Fibroblast of lung (primary cell): ENCODE measurements around the gene FZD10. TPM values are rescaled to one million over a fixed set of nuclear protein-coding genes. Genes with fewer than 3 reads are reported as not detected.

Experiments
- DNase-seq, 2 donors: peaks; one replicate each; pipeline versions ENCODE4 v3.0.0 to v3.0.0-alpha.2; 2010; ENCODE audit warnings: low read depth in 2 of 2
- H2AFZ ChIP-seq: 2 replicates; pipeline ENCODE4 v1.5.1; 2012; ENCODE audit warnings: low read length, control low read depth, inconsistent platforms
- H3K27ac ChIP-seq: 2 replicates; pipeline ENCODE4 v1.5.1; 2011; ENCODE audit warnings: low read length, control low read depth; ENCODE audit not compliant: insufficient read depth
- H3K27me3 ChIP-seq: 2 replicates; pipeline ENCODE4 v1.5.1; 2011; ENCODE audit warnings: mild to moderate bottlenecking, low read length; ENCODE audit not compliant: control insufficient read depth, insufficient read depth
- H3K36me3 ChIP-seq: 2 replicates; pipeline ENCODE4 v1.5.1; 2011; ENCODE audit warnings: low read length; ENCODE audit not compliant: control insufficient read depth, insufficient read depth
- H3K4me1 ChIP-seq: 2 replicates; pipeline ENCODE4 v1.5.1; 2011; ENCODE audit warnings: low read length; ENCODE audit not compliant: control insufficient read depth, insufficient read depth; ENCODE audit errors: extremely low read depth
- H3K4me2 ChIP-seq: 2 replicates; pipeline ENCODE4 v1.5.1; 2011; ENCODE audit warnings: low read length, control low read depth; ENCODE audit not compliant: insufficient read depth; ENCODE audit errors: extremely low read depth
- H3K4me3 ChIP-seq, 4 experiments: fragments of 200-600 bp in 1 of 4; sonication (generic) in 1 of 4; replicated peaks in 1 of 4; 2 replicates each; pipeline ENCODE4 v1.5.1; 2011 to 2016; ENCODE audit warnings: low read length in 4 of 4, low read depth in 3 of 4, mild to moderate bottlenecking in 3 of 4, control low read depth in 2 of 4, inconsistent platforms in 1 of 4, mixed read lengths in 1 of 4; ENCODE audit not compliant: insufficient read depth in 1 of 4; ENCODE audit errors: control extremely low read depth in 1 of 4
- H3K79me2 ChIP-seq: 2 replicates; pipeline ENCODE4 v1.5.1; 2012; ENCODE audit warnings: mild to moderate bottlenecking, low read length, inconsistent platforms; ENCODE audit not compliant: control insufficient read depth, insufficient read depth
- H3K9ac ChIP-seq: 2 replicates; pipeline ENCODE4 v1.5.1; 2011; ENCODE audit warnings: mild to moderate bottlenecking, low read length, control low read depth; ENCODE audit not compliant: insufficient read depth
- H3K9me3 ChIP-seq: 2 replicates; pipeline ENCODE4 v1.5.1; 2012; ENCODE audit warnings: low read depth, low read length; ENCODE audit not compliant: control insufficient read depth, insufficient read depth
- H4K20me1 ChIP-seq: 2 replicates; pipeline ENCODE4 v1.5.1; 2011; ENCODE audit warnings: low read length; ENCODE audit not compliant: control insufficient read depth, insufficient read depth; ENCODE audit errors: extremely low read depth
- EZH2 ChIP-seq: IDR thresholded peaks from 2 replicates; pipeline ENCODE4 v1.5.1; 2012; ENCODE audit warnings: low read length, control low read depth, mild to moderate bottlenecking; ENCODE audit errors: missing control alignments
- polyA plus RNA-seq, 2 donors: library from polyadenylated mRNA; depleted of rRNA in 1 of 2; stranded (reverse) in 1 of 2; unstranded in 1 of 2; fragments of >200 nt; gene quantifications; 2 replicates each; pipeline ENCODE4 v1.2.1, GENCODE V29; 2011 to 2012; ENCODE audit warnings: missing spikeins in 1 of 2
- total RNA-seq: library from RNA; depleted of rRNA; stranded (reverse); fragments of >200 nt; gene quantifications from 2 replicates; pipeline ENCODE4 v1.2.1, GENCODE V29; 2014
- TF ChIP-seq, protein P1 (sequence below), 2 donors: IDR thresholded peaks in 1 of 2; conservative IDR thresholded peaks in 1 of 2; 1 replicate in 1 of 2; 2 replicates in 1 of 2; pipeline ENCODE4 v1.5.1; 2011 to 2012; ENCODE audit warnings: low read length in 2 of 2, control low read depth in 1 of 2, inconsistent platforms in 1 of 2, low read depth in 1 of 2, mild to moderate bottlenecking in 1 of 2

FZD10 gene
- total and polyA plus RNA-seq, 2 donors (not counting 1 experiment from before 2014, with no cell fraction given), result under 0.01 to 0.03 TPM

DNA sequence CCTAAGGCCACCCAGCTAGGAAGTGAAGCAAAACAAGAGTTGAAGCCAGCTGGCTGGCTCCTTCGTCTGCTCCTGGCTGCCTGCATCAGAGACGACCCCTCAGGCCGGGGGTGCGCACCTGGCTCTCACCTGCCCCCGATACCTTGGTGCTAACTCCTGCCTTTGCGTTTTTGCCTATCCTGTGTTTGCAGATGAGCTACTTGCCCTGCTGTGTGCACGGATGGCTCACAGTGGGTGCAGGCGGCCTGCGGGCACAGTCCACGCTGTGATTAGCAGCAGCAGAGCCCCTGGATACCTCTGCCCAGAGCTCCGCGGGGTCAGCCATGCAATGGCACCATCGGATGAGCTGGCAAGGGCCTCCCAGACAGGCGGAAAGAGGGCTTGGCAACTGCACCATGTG, 31.2 kb upstream of the FZD10 start:
- no peaks in the 10 kb centered on the region for H3K4me1 ChIP-seq
- no peak overlapping the region for H3K4me3 ChIP-seq
- H3K27ac ChIP-seq, result no peak overlapping the region
- H3K9ac ChIP-seq, result no peak overlapping the region
- H3K9me3 ChIP-seq, result no peaks in the 10 kb centered on the region
- no peaks in the 10 kb centered on the region for H4K20me1 ChIP-seq
- H2AFZ ChIP-seq, result no peak overlapping the region
- no peak for DNase-seq
- H3K36me3 ChIP-seq, result no peaks in the 10 kb centered on the region
- no peaks in the 10 kb centered on the region for H3K27me3 ChIP-seq
- no peak overlapping the region for H3K4me2 ChIP-seq
- no peak for TF ChIP-seq EZH2
- TF ChIP-seq, protein P1, sequence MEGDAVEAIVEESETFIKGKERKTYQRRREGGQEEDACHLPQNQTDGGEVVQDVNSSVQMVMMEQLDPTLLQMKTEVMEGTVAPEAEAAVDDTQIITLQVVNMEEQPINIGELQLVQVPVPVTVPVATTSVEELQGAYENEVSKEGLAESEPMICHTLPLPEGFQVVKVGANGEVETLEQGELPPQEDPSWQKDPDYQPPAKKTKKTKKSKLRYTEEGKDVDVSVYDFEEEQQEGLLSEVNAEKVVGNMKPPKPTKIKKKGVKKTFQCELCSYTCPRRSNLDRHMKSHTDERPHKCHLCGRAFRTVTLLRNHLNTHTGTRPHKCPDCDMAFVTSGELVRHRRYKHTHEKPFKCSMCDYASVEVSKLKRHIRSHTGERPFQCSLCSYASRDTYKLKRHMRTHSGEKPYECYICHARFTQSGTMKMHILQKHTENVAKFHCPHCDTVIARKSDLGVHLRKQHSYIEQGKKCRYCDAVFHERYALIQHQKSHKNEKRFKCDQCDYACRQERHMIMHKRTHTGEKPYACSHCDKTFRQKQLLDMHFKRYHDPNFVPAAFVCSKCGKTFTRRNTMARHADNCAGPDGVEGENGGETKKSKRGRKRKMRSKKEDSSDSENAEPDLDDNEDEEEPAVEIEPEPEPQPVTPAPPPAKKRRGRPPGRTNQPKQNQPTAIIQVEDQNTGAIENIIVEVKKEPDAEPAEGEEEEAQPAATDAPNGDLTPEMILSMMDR (conservative IDR thresholded peaks at IDR 0.05 in 1 of 2, IDR thresholded peaks at IDR 0.05 in 1 of 2; ENCODE audit: low read depth in 1 of 2, low read length in 2 of 2), result no peak
- H3K79me2 ChIP-seq, result no peaks in the 10 kb centered on the region

DNA sequence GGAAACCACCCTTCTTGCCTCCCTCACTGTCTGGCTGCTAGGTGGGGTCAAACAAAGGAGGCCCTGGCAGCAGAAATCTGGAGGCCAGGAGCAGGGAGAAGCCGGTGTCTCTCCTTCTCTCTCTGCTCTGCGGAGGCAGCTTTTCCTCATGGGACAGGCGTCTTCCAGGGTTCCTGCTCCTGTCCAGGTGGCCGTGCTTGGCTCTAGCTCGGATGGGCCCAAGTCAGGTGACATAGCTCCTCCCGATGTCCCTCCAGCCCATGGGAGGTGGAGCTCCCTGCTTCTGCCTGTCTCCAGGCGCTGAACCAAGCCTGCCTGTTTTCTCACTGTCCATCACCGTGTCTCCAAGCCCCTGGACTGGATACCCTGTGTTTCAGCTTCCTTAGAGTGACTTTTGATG, 30.5 kb upstream of the FZD10 start:
- Histone ChIP-seq H3K9me3 (no peaks in the 10 kb centered on the region), H3K4me1 (no peaks in the 10 kb centered on the region), H3K4me2 (no peak overlapping the region), H4K20me1 (no peaks in the 10 kb centered on the region), H2AFZ (no peak overlapping the region), H3K9ac (no peak overlapping the region), H3K36me3 (no peaks in the 10 kb centered on the region), H3K27ac (no peak overlapping the region), H3K27me3 (no peaks in the 10 kb centered on the region), H3K4me3 (no peak overlapping the region), H3K79me2 (no peaks in the 10 kb centered on the region)
- TF ChIP-seq, protein P1 (conservative IDR thresholded peaks at IDR 0.05 in 1 of 2, IDR thresholded peaks at IDR 0.05 in 1 of 2; ENCODE audit: low read depth in 1 of 2, low read length in 2 of 2), result no peak
- TF ChIP-seq EZH2, result no peak
- DNase-seq, result no peak

DNA sequence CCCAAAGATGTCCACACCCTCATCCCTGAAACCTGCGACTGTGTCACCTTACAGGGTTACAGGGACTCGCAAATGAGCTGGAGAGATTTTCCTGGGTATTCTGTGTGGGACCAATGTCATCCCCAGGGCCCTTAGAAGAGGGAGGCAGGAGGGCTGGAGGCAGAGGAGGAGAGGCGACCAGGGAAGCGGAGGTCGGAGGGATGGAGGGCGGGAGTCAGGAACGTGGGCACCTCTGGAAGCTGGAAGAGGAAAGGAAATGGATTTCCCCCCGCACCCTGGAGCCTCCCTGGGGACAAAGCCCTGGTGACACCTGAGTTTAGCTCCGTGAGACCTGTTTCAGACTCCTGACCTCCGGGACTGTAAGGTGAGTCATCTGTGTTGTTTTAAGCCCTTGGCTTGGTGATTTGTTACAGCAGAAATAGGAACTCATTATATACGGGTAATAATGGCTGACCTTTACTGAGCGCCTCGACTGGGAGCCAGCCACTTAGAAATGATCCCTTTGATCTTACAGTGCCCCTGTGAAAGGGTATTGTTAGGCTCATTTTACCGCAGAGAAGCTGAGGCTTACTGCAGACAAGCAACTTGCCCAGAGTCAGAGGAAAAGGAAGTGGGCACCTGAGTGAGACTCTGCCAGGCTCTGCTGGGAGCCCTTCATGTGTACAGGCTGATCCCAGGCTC, 29.3 kb upstream of the FZD10 start:
- Histone ChIP-seq H3K9me3 (no peaks in the 10 kb centered on the region), H3K9ac (no peak overlapping the region)
- no peak for DNase-seq

More for the DNA sequence above, 29.3 kb upstream of the FZD10 start:
- Histone ChIP-seq H3K4me1 (no peaks in the 10 kb centered on the region), H3K36me3 (no peaks in the 10 kb centered on the region), H4K20me1 (no peaks in the 10 kb centered on the region), H3K4me3 (no peak overlapping the region), H3K27ac (no peak overlapping the region), H3K79me2 (no peaks in the 10 kb centered on the region), H3K27me3 (no peaks in the 10 kb centered on the region), H3K4me2 (no peak overlapping the region), H2AFZ (no peak overlapping the region)
- TF ChIP-seq EZH2, result no peak
- TF ChIP-seq, protein P1 (conservative IDR thresholded peaks at IDR 0.05 in 1 of 2, IDR thresholded peaks at IDR 0.05 in 1 of 2; ENCODE audit: low read depth in 1 of 2, low read length in 2 of 2), result no peak
